GM12875 (cell line): ENCODE results near the gene ASB4.

Experiments
- H3K4me3 ChIP-seq: one replicate; pipeline ENCODE4 v1.5.1; 2011; ENCODE audit warnings: low read depth, low read length, control low read depth
- CTCF ChIP-seq: IDR thresholded peaks from 2 replicates; pipeline ENCODE4 v1.5.1; 2011; ENCODE audit warnings: low read depth, mild to moderate bottlenecking, control low read depth, inconsistent platforms, low read length, moderate library complexity, borderline replicate concordance; ENCODE audit not compliant: insufficient read depth

Gene ASB4

GRCh38 chr7:95479992-95480624 is 5.6 kb upstream of the ASB4 start:
- TF ChIP-seq CTCF = no peak
- H3K4me3 ChIP-seq = no peak overlapping the region

GRCh38 chr7:95481271-95482165 is 4.2 kb upstream of the ASB4 start:
- no peak for TF ChIP-seq CTCF
- no peak overlapping the region for H3K4me3 ChIP-seq

GRCh38 chr7:95482424-95482823 is 3.3 kb upstream of the ASB4 start:
- no peak overlapping the region for H3K4me3 ChIP-seq

GRCh38 chr7:95490231-95490762 is 4.6 kb downstream of the ASB4 start:
- TF ChIP-seq CTCF = no peak
- H3K4me3 ChIP-seq = no peak overlapping the region

More at GRCh38 chr7:95482424-95482823, 3.3 kb upstream of the ASB4 start:
- TF ChIP-seq CTCF = no peak

- TF ChIP-seq CTCF = no peak
- H3K4me3 ChIP-seq = no peak overlapping the region
Measured at GRCh38 chr7:95491201-95491600, 5.5 kb downstream of the ASB4 start.

GRCh38 chr7:95491634-95492314 is 6.0 kb downstream of the ASB4 start:
- no peak overlapping the region for H3K4me3 ChIP-seq
- TF ChIP-seq CTCF = no peak
